Measurements from ENCODE around the gene ANKRD29.

The ANKRD29 gene

GRCh38 chr18:23551978-23552377 is 110.7 kb downstream of the ANKRD29 start:
- DNase-seq, result no peak

- DNase-seq, result no peak
Observed at GRCh38 chr18:23550898-23551297, 111.8 kb downstream of the ANKRD29 start.
